OCI-LY3 (cell line): ENCODE measurements around the gene LILRB5.

Experiments
- CTCF ChIP-seq: fragments of 200-600, 300-600 bp; sonication (generic); IDR thresholded peaks from 2 replicates; pipeline ENCODE4 v1.5.1; 2014; ENCODE audit warnings: antibody characterized with exemption, low read length, low read depth
- EZH2phosphoT487 ChIP-seq: fragments of 200-600 bp; shearing (Covaris generic); IDR thresholded peaks from 2 replicates; pipeline ENCODE4 v1.6.1; 2018; ENCODE audit warnings: antibody characterized with exemption, mixed run types, low read depth

GRCh38 chr19:54201172-54201701 lies 55.8 kb downstream of the LILRB5 start:
- TF ChIP-seq CTCF (no peak), EZH2phosphoT487 (no peak)
